ENCODE measurements around the gene APCDD1L.

APCDD1L gene

DNA sequence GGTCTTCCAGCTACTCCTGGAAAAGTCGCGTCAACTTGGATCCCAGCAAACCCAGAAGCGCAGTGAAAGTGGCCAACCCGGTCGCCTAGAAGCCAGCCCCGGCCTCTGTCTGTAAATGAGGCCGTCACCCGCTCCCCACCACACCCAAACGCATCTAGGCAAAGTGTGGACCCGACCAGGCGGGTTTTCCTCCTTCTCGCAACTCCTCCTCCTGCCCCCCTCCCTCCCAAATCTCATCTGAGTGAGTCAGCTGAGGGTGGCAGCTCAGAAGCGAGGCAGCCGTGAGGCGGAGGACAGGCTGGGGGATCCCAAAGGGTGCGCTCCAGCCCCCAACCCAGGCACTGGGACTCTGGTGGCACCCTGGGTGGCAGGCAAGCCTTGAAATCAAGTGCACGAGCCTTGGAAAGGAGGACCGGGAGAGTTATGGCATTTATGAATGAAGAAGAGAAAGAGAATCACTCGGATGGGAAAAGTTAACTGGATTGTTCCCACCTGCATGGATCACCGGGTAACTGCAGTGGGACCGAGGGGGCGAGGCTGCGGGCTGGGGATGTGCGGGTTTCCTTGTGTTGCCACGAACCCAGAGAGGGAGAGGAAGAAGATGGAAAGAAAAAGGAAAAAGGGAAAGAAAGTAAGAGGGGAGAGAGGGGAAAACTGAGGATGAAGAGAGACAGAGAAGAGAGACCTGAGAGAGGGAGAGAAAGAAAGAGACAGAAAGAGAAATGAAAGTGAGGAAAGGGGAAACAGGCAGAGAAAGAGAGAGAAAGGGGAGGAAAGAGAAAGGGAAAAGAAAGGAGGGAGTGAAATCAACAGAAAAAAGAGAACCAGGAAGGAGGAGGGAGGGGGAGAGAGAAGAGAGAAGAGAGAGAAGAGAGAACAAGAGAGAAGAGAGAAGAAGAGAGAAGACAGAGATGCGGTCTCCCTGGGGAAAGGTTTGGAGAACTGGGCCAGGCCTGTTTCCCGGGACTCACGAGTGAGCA is at the start of gene APCDD1L:
Gene APCDD1L, minus strand, starts transcription at position 167 of the 980 bp plus-strand sequence. CDS start 692 bp downstream, outside the sequence.
- DNase-seq, result no peak

DNA sequence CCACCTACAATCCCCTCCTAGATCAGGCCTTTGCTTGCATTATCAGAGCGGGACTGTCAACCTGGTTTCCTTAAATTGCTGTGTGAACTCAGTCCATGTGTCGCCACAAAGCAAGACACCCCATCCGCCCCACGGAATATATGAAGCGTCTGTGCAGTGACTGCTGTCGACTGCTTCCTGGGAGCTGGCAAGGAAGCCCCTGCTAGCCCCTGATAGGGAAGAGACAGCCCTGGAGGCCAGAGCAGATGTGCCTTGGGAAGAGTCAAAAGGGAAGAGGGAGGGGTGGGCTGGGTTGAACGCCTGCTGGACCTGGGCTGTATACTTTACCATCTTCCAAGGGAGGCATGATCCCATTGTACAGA is 44.1 kb upstream of the APCDD1L start:
- DNase-seq, result no peak

- DNase-seq, result no peak
These were observed 43.5 kb upstream of the APCDD1L start for GRCh38 chr20:58558486-58559367.

DNA sequence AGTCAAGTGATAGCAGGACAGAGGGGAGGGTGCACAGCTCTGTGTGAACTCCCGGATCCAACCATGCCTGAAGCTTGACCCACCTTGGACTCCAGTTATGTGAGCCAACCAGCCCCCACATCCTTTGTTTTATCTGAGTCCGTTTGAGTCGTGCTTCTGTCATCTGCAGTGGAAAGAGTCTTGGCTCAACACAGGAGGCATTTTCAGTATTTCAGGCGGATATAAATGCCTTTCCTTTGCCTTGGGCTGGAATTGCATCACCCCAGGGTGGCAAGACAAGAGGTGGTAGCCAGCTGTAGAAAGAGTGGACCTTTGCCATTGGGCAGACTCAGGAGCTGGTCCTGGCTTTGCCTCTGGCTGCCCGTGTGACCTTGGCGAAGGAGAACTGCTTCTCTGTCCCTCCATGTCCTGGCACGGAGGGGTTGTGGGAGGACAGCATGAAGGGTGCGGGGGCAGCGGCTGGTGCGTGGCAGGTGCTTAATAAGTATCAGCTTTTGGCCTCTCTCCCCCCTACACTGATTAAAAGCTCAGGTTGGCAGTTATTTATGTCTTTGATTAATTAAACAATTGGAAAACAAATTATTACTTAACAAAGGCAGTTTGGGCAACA is 42.6 kb upstream of the APCDD1L start:
- no peak for DNase-seq

DNA sequence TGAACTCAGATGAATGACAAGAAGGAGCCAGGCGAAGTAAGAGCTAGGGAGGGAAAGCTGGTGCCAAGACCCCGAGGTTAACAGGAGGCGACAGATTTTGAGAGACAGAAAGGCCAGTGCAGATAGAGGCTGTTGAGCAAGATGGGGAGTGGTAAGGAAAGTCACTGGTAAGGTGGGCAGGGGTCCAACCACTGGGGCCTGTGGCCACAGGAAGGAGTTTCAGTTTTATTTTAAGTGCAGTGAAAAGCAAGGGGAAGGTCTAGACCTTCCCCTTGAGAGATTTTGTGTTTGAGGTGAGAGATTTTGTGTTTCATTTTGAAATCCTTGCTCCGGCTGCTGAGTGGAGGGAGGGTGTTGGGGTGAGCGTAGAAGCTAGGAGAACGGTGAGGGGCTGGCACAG is 41.8 kb upstream of the APCDD1L start:
- DNase-seq, result no peak

DNA sequence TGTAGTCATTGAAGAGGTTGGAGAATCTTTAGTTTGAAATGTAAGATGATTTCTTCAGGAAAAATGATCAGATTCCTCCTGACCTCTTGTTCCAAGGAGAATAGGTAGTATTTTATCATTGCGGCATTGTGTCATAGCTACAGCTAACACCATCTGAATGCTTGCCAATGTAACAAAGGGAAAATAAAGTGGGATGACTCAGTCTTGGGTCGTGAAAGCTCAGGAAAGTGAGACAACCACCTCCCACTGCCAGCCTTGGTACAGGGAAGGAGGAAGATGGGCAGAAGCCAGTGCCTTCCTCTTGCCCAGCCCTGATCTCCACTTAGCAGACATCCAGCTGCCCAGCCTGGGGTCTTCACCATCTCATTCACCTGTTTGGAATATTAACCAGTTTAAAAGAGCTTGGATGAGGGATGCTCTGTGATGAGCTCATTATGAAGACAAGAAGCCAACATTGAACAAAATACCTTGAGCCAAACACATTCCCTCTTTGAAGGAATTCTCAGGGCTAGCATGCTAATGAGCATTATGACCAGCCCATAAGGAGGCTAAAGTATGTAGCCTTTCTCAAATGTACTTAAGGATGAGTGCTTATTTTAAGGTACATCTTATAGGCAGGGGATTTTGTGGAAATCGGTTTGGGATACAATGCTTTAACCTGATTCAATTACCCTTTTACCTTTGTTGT is 40.0 kb upstream of the APCDD1L start:
- DNase-seq, result no peak

GRCh38 chr20:58554541-58554940 is 39.3 kb upstream of the APCDD1L start:
- no peak for DNase-seq

DNA sequence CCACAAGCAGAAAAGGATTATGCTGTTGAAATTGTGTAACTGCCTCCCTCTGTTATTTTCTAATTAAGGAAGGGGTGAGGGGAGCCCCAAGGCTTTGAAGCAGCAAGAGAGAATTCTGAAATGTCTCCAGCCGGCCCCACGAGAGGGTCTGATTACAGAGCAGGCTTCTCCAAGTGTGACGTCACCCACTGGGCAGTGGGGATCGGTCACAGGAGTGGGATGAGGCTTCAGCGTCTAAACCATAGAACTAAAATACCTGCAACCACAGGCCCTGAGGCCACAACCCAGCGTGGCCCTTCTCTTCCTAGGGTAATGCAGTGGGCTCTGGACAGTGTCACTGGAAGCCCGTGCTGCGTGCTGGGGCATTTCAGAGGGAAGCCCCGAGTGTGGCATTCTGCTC is 38.6 kb upstream of the APCDD1L start:
- DNase-seq, result no peak

- DNase-seq, result no peak
These were observed 38.0 kb upstream of the APCDD1L start for GRCh38 chr20:58553166-58553696.

- DNase-seq, result no peak
These were observed 37.3 kb upstream of the APCDD1L start for GRCh38 chr20:58552366-58552934.

- DNase-seq, result no peak
These were observed 36.4 kb upstream of the APCDD1L start for GRCh38 chr20:58551631-58552030.

DNA sequence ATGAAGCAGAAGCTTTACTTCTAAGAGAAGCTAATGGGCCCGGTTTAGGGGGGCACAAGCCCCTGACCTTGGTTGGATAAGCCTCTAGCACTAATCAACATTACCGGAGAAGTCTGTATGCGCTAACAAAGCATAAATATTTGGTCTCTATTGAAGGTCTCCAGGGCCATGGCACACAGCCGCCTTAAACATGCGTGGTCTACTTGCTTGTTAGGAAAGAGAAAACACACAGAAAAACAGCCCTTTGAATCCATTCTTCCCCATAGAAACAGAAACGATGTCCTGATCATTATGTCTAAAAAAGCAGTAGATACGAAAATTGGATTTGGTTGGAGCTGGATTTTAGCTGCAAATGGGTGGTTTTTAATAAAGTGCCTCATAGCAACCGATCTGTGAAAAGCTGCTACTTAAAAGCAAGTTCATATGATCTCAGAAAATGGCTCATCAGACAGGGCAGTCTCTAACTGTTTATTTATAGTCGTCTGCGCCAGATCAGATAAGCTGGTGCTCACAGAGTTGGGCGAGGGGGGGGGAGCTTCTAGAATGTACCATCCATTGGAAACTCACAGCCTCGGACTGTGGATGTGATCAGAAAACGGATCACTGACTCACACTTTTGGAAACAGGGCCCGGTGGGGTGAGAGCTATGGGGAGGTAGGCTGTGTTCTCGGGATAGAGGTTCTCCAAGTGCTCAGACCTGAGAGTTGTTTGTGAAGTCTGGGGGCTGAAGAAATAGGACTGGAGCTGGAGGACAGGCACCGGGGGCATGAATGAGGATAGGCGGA is 35.3 kb upstream of the APCDD1L start:
- DNase-seq, result no peak

- no peak for DNase-seq
These were observed 34.3 kb upstream of the APCDD1L start for GRCh38 chr20:58549231-58550209.

GRCh38 chr20:58547623-58548475 is 32.6 kb upstream of the APCDD1L start:
- DNase-seq, result no peak

GRCh38 chr20:58546756-58547622 is 31.8 kb upstream of the APCDD1L start:
- DNase-seq, result no peak

- no peak for DNase-seq
These were observed 31.2 kb upstream of the APCDD1L start for GRCh38 chr20:58546416-58546711.

DNA sequence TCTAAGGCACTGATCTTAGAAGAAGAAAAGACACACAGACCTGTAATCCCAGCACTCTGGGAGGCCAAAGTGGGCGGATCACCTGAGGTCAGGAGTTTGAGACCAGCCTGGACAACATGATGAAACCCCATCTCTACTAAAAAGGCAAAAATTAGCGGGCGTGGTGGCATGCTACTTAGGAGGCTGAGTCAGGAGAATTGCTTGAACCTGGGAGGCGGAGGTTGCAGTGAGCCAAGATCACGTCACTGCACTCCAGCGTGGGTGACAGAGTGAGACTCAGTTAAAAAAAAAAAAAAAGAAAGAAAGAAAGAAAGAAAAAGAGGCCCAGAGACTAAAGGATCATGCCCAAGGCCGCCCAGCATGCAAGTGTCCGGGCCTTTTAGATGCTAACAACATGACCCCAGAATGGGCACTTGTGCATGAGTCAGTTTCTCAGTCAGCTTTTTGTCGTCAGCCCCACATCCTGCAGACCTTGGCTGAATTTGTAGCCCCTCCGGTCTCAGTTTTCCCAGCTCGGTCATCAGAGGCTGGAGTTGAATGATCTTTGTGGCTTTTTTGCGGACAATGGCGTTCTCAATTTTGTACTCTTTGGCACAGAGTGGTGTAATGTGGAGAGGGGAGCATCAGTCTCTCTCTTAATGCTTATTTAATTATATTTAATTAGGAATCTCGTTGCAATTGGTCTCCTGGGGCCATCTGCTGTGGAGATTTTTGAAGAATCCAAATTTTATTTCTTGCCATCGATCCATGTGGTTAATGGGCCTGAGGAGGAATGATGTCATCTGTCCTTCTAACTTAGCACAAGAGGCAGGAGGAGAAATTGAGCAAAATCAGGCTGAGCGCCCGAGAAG is 30.6 kb upstream of the APCDD1L start:
- DNase-seq, result no peak

Measured in NCI-H187 treated with DMSO at 0.1 percent for 48 hours (cell line).